K562 (cell line): ENCODE data around the gene DSG1.

Experiments
- DNMT1 ChIP-seq: fragments of 450-650 bp; IDR thresholded peaks from 2 replicates; pipeline ENCODE4 v1.6.1; 2016; ENCODE audit warnings: antibody characterized with exemption, mild to moderate bottlenecking
- EZH2 ChIP-seq: IDR thresholded peaks from 2 replicates; pipeline ENCODE4 v1.6.1; 2012; ENCODE audit warnings: low read depth, mild to moderate bottlenecking, inconsistent platforms, low read length, borderline replicate concordance
- HES1 ChIP-seq: fragments of 450-650 bp; IDR thresholded peaks from 2 replicates; pipeline ENCODE4 v1.6.1; 2016; ENCODE audit warnings: low read depth, mild to moderate bottlenecking, moderate library complexity
- MAZ ChIP-seq, 2 experiments: fragments of 450-650 bp in 1 of 2; sonication (generic) in 1 of 2; formaldehyde crosslinking; IDR thresholded peaks in 1 of 2; conservative IDR thresholded peaks in 1 of 2; 2 replicates each; pipeline versions ENCODE4 v1.4.0 to v1.5.0; 2020; ENCODE audit warnings: mild to moderate bottlenecking in 1 of 2, missing genetic modification reagents in 1 of 2
- MEF2D ChIP-seq: conservative IDR thresholded peaks from 2 replicates; pipeline ENCODE4 v1.6.1; 2016; ENCODE audit warnings: low read depth, missing genetic modification characterization, missing compliant biosample characterization
- MTA3 ChIP-seq: fragments of 450-650 bp; formaldehyde crosslinking; IDR thresholded peaks from 2 replicates; pipeline ENCODE4 v1.6.1; 2017; ENCODE audit warnings: mild to moderate bottlenecking, borderline replicate concordance
- NFE2L1 ChIP-seq: fragments of 450-650 bp; IDR thresholded peaks from 2 replicates; pipeline ENCODE4 v1.6.1; 2016; ENCODE audit warnings: missing genetic modification characterization, low read depth, mild to moderate bottlenecking, missing compliant biosample characterization, moderate library complexity, borderline replicate concordance
- NFRKB ChIP-seq: fragments of 450-650 bp; IDR thresholded peaks from 2 replicates; pipeline ENCODE4 v1.6.1; 2016; ENCODE audit warnings: low read depth
- POLR2A ChIP-seq: fragments of 450-650 bp; conservative IDR thresholded peaks from 2 replicates; pipeline ENCODE4 v1.6.1; 2016
- POLR2AphosphoS5 ChIP-seq: IDR thresholded peaks from 2 replicates; pipeline ENCODE4 v1.6.1; 2011; ENCODE audit warnings: mild to moderate bottlenecking, low read depth, low read length, moderate library complexity; ENCODE audit not compliant: control insufficient read depth, insufficient read depth
- SP1 ChIP-seq: sonication (generic); formaldehyde crosslinking; IDR thresholded peaks from 2 replicates; pipeline ENCODE4 v1.8.1; 2022; ENCODE audit warnings: mild to moderate bottlenecking, missing genetic modification reagents
- TAF1 ChIP-seq: IDR thresholded peaks from 2 replicates; pipeline ENCODE4 v1.6.1; 2011; ENCODE audit warnings: mild to moderate bottlenecking, low read length, moderate library complexity; ENCODE audit not compliant: insufficient read depth, control insufficient read depth, severe bottlenecking; ENCODE audit errors: extremely low read depth
- ZNF24 ChIP-seq: fragments of 450-650 bp; IDR thresholded peaks from 2 replicates; pipeline ENCODE4 v1.6.1; 2016

GRCh38 chr18:31354990-31355389 lies 37.0 kb downstream of the DSG1 start:
- TF ChIP-seq EZH2, result no peak
- TF ChIP-seq MAZ (CRISPR knock-in tag; conservative IDR thresholded peaks at IDR 0.05 in 1 of 2, IDR thresholded peaks at IDR 0.05 in 1 of 2), result no peak
- TF ChIP-seq POLR2A, result no peak
- no peak for TF ChIP-seq POLR2AphosphoS5
- TF ChIP-seq DNMT1, result no peak
- TF ChIP-seq TAF1, result no peak
- TF ChIP-seq NFE2L1 (tag), result no peak
- TF ChIP-seq ZNF24, result no peak
- TF ChIP-seq SP1 (CRISPR knock-in tag), result no peak
- no peak for TF ChIP-seq MEF2D (tag)
- TF ChIP-seq NFRKB, result no peak
- TF ChIP-seq HES1, result no peak
- TF ChIP-seq MTA3, result no peak
